Muscle of arm (tissue), 12 donors: ENCODE measurements around the gene GRIK3. TPM values are rescaled to one million over a fixed set of nuclear protein-coding genes. Genes with fewer than 3 reads are reported as not detected.

ENCODE experiments used
- DNase-seq: peaks from one replicate; pipeline ENCODE4 v3.0.0-alpha.2; 2013
- polyA plus RNA-seq, 12 donors: library from polyadenylated mRNA; unstranded; fragments of 120-200 nt; gene quantifications; one replicate each; pipeline ENCODE4 v1.2.1, GENCODE V29; 2013; ENCODE audit not compliant: insufficient read length in 12 of 12

Gene GRIK3
- polyA plus RNA-seq, 12 donors: 0.41 to 2.5 (median 0.88) TPM; not detected in 1

GRCh38 chr1:37047542-37047941 is 13.2 kb upstream of the GRIK3 start:
- no peak for DNase-seq

DNA sequence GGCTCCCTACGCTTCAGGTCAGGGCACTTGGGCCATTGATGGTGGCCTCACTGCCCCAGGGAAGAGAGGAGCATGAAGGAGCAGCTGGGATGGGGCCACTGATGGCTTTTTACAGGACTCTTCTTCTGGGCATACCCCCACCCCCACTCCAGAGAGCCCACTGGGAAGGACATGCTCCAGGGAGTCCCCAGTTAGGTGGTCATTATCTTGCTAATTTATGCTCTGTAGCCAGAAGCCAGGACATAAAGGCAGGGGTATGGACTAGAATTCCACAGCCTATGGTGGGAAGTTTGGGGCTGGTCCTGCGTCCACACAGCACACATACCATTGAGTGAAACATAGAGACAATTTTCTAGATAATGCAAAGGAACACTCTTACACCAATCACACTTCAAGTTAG is 8.8 kb upstream of the GRIK3 start:
- no peak for DNase-seq

DNA sequence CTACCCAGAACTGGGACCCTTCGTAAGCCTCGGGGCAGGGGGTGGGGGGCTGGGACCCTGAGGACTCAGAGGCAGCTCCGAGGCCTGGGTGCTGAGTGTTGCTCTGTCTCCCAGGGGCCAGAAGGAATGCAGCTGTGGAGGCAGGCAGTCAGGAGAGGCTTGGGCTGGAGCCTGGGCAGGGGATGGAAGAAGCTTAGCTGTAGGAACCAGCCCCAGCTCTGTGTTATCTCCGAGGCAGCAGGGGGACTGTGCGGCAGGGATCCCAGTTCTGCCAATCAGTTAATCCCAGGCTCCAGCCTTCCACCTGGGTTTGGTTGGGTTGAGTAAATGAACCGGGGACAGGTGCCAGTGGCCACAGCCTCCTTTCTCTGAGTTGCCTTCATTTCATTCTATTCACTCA is 8.2 kb upstream of the GRIK3 start:
- no peak for DNase-seq

DNA sequence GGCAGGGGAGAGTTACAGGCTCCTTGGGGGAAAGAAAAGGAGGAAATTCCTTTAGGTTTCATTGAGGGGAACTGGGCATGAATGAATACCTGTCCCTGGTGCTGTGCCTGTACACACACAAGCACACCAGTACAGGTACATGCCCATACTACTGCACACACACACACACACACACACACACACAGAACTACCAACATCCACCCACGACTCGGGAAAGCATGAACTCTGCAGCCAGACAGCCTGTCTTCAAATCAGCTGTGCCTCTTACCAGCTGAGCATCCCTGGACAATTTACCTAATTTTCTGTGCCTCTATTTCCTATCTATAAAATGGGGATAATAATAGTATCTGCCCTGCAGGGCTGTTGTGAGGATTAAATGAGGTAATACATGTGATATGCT is 7.2 kb upstream of the GRIK3 start:
- no peak for DNase-seq

DNA sequence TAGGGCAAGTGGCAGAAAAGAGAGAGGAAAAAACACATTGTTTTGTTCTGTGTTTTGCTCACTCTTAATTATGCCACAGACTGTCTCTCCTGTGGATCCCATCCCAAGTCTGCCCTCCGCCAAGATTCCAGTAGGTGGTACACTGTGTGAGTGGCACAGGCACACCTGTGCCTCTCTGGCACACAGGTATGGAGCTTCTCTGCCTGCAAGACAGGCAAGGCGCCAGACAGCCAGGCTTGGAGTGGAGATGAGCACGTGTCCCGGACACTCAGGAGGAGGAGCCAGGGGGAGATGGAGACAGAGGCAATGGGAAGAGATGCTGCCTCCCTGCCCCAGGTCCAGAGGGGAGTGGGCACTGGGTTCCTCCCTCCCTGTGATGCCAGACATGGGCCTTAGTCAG is 6.5 kb upstream of the GRIK3 start:
- DNase-seq: no peak

- no peak for DNase-seq
These were observed 5.9 kb upstream of the GRIK3 start for GRCh38 chr1:37040261-37040660.

GRCh38 chr1:37038227-37039093 is 4.1 kb upstream of the GRIK3 start:
- DNase-seq: peak; percentile 17

- no peak for DNase-seq
These were observed 3.4 kb upstream of the GRIK3 start for GRCh38 chr1:37037690-37038089.

DNA sequence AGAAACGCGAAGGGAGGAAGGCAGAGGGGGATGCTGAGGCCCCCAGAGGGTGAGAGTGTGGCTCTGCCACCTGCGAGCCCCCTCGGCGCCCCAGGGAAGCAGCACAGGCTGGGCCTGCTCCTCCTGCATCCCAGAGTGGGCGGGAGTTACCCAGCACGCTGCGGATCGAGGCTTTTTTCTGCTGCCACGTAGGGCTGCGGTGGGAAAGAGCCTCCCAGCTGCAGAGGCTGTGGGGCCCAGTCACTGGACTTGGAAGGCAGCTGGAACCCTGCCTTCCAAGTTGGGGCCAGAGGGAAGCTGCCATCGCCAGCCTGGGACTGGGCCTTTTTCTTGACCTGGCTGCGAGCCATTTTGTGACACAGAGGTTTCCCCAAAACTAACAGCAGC is 2.3 kb upstream of the GRIK3 start:
- DNase-seq: no peak

GRCh38 chr1:37035796-37036666 is 1.7 kb upstream of the GRIK3 start:
- DNase-seq: no peak

DNA sequence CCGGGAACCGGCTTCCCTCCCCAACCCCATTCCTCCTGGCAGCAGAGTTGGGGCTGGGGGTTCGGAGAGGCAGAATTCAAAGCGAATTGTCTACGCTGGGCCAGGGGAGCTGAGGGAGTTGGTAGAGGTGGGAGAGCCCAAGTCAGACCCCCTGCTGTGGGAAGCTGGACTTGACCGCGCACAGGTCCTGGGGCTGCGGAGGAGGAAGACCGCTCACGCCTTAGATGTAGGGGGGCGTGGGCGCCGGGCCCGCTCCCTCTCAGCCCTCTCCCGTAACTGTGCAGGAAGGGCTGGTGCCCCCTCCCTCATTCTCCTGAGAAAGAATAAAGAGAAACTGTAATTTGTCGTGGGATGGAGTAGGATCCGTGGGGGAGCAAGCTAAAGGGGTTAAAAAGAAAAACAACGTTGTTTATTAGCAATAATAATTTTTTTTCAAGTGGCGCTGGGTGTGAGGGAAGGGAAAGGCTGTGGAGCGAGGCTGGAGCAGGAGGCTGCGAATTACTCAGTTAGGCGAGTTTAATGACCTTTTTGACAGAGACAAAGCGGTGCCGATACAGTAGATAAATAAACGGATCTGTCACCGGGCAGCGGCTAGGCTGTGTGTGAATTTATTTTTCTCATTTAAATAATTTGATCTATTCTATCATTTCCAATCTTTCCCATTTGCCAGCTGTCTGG is 838 bp upstream of the GRIK3 start:
- DNase-seq: no peak

DNA sequence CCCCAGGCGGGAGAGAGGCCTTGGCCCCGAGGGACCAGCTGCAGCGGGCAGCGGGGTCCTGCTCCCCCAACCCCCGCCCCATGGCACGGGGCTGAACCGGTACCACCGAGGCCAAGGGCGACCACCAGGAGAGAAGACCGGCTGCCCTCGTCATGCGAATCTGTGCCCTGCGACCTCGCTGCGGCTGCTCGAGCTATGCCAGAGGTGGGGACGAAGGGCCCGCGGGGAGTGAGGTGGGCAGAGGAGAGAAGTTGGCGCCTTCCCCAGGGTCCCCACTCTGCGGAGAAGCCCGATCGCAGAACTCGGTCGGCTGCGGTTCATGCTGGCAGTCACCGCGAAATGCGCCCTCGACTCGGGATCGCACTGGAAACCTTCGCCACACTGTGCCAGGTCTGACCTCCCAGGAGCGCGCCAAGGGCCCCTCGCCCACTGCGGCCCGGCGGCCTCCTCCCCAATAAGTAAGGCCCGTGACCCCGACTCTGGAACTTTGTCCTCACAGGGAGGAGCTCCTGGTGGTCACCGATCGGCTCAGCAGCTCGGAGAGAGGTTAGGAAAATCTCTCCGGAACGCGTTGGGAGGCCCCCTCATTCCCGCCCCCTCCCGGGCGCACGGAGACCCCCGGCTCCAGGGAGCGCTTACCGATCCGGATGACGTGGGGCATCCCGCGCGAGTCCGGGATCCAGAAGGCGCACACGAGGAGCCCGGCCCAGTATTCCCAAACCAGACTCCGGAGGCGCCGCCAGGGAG is 787 bp downstream of the GRIK3 start:
- DNase-seq: no peak

DNA sequence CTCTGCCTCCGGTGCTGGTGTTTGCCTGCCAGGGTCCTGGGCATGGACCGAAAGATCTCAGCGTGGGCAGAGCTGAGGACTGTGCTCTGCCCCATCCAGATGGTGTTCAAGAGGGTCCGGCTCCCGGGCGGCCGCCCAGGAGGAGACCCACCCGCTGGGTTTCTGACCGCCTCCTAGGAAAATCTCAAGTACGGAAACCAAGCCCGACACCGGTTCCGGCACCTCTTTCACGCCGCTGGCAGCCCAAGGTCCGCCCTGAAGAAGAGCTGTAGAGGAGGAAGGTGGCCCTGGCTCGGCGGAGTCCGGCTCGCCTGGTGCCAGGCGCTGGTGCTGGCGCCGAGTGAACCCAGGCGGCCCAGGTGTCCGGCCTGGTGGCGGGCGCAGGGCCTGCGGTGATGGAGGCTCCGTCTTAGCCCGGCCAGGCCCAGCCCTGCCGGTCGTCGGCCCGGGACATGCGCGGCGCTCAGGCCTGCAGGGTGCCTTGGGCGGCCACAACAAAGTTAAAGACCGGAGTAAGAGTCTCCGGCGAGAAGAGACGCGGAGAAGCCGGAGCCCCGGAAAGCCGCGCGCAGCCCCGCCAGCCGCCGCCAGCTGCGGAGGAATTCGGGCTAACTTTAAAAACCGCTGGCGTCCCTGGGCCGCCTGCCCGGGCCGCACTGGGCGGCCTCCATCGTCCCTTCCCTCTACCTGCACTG is 1.5 kb downstream of the GRIK3 start:
- no peak for DNase-seq

DNA sequence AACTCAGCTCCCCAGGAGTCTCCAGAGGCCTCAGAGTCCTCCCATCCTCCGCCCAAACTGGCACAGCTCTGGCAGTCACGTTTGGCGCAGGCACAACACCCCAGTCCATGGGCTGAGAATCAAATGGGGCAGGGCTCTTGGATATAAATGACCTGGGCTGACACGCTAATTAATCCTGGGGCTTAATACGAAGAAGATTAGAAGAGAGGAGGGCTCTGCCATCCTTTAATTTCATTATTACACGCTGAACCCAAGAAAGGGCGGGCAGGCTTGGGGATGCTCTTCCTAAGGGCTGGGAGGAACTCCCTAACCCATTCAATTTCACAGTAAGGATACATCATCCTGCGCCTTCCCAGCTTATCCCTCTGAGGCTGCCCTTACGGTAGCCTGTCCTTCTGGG is 2.4 kb downstream of the GRIK3 start:
- DNase-seq: no peak

DNA sequence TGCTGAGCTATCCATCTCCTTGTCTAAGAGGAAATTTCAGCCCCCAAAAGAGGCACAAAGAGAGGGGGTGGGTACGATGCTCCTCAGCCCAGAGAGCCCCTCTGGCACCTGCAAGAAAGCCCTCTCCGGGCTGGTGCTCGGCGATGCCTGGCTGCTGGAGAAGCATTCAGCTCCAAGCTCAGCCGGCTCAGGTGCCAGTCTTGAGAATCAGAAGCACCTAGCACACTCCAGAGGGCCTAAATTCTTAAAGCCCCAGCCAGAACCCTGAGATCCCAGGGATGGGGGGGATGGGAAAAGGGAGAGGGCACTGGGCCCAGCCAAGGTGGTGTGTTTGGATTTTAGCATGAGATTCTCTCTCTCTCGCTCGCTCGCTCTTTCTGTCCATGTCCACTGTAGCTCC is 2.9 kb downstream of the GRIK3 start:
- no peak for DNase-seq

GRCh38 chr1:37028981-37029617 is 5.2 kb downstream of the GRIK3 start:
- no peak for DNase-seq

- no peak for DNase-seq
These were observed 12.8 kb downstream of the GRIK3 start for GRCh38 chr1:37021502-37021901.

- no peak for DNase-seq
These were observed 13.6 kb downstream of the GRIK3 start for GRCh38 chr1:37020653-37021277.

GRCh38 chr1:37018510-37018909 is 15.8 kb downstream of the GRIK3 start:
- no peak for DNase-seq

- DNase-seq: no peak
These were observed 16.6 kb downstream of the GRIK3 start for GRCh38 chr1:37017720-37018119.
